D721Med (cell line): ENCODE data around the gene GPR31.
A peak's percentile ranks its signal among the peaks of the same experiment; 100 is the strongest.

Source experiments
- DNase-seq: peaks from one replicate; pipeline ENCODE4 v3.0.0; 2011; ENCODE audit warnings: low spot score; ENCODE audit not compliant: insufficient read length
- FAIRE-seq: peaks from 2 replicates; lab custom pipeline; 2011; peaks lifted over from hg19 to GRCh38; lab: Jason Lieb, UNC
- CTCF ChIP-seq: IDR thresholded peaks from 2 replicates; pipeline ENCODE4 v1.5.1; 2012; ENCODE audit warnings: mild to moderate bottlenecking, control low read depth; ENCODE audit not compliant: insufficient read depth; ENCODE audit errors: missing control alignments

Gene GPR31

GRCh38 chr6:167142433-167142761 is 15.4 kb downstream of the GPR31 start:
- TF ChIP-seq CTCF = no peak
- no peak for FAIRE-seq
- no peak for DNase-seq

GRCh38 chr6:167141667-167142432 is 15.9 kb downstream of the GPR31 start:
- peak; percentile 66 for TF ChIP-seq CTCF
- peak; percentile 66 for DNase-seq
- FAIRE-seq = no peak

- DNase-seq = no peak
- FAIRE-seq = no peak
- TF ChIP-seq CTCF = no peak
Observed at GRCh38 chr6:167140589-167141474, 16.9 kb downstream of the GPR31 start.

GRCh38 chr6:167139761-167140160 is 18.0 kb downstream of the GPR31 start:
- DNase-seq (no peak), FAIRE-seq (no peak)
- TF ChIP-seq CTCF = no peak

- no peak for FAIRE-seq
- no peak for TF ChIP-seq CTCF
Observed at GRCh38 chr6:167137881-167138280, 19.9 kb downstream of the GPR31 start.

GRCh38 chr6:167137081-167137480 is 20.7 kb downstream of the GPR31 start:
- DNase-seq = no peak
- no peak for FAIRE-seq
- no peak for TF ChIP-seq CTCF

More at GRCh38 chr6:167137881-167138280, 19.9 kb downstream of the GPR31 start:
- DNase-seq = no peak
